Measurements from ENCODE around the gene FAM47E.

- TF ChIP-seq TRIM24 (IDR thresholded peaks at IDR 0.05) (no peak), EZH2 (IDR thresholded peaks at IDR 0.05; ENCODE audit: borderline replicate concordance, low read depth, low read length) (no peak), POLR2A (conservative IDR thresholded peaks at IDR 0.05) (no peak), KDM5B (IDR thresholded peaks at IDR 0.05; ENCODE audit: insufficient replicate concordance, low read depth, low read length) (no peak), ZNF583 (CRISPR knock-in tag; IDR thresholded peaks at IDR 0.05) (no peak), NFYB (IDR thresholded peaks at IDR 0.05; ENCODE audit: extremely low read depth, insufficient read length) (no peak)
Measured at GRCh38 chr4:76226418-76226817, 25.1 kb upstream of the FAM47E start.
